ENCODE results near the gene SLFN5.
"Not testable (repeated sequence)": the region's sequence is repeated elsewhere in the genome, so short reads cannot be mapped to it uniquely, and the experiment has no call there.

Gene SLFN5

DNA sequence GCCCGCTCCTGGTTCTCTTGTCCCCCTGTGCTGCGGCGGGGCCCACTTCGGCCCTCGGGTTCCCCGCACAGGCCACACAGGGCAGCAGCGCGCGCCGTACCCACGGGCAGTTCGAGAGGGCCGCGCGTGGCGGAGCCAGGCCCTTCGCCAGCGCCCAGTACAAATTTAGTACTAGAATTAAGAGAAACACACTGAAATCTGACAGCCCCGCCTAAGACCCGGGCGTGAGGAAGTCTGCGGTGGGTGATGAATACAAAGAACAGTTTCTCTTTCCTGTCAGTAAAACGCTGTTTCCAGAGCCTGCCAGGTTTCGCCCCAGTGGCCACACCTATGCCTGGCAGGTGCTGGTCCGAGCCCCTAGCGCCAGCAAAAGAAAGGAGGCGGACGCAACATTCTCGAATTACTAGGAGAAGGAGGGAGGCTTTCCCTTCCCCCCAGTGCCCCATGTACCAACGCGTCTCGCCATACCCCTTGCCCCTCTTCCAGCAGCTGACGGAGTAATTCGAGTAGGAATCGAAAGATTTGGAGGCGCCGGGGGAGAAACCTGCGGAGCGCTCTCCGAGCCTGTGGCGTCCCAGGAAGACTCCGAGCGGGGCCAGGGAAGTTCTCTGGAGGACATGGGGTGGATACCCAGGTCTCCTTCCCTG is 591 bp upstream of the SLFN5 start:
- peak; percentile 67 to 80 for DNase-seq (ENCODE audit: low read depth in 2 of 2)

DNA sequence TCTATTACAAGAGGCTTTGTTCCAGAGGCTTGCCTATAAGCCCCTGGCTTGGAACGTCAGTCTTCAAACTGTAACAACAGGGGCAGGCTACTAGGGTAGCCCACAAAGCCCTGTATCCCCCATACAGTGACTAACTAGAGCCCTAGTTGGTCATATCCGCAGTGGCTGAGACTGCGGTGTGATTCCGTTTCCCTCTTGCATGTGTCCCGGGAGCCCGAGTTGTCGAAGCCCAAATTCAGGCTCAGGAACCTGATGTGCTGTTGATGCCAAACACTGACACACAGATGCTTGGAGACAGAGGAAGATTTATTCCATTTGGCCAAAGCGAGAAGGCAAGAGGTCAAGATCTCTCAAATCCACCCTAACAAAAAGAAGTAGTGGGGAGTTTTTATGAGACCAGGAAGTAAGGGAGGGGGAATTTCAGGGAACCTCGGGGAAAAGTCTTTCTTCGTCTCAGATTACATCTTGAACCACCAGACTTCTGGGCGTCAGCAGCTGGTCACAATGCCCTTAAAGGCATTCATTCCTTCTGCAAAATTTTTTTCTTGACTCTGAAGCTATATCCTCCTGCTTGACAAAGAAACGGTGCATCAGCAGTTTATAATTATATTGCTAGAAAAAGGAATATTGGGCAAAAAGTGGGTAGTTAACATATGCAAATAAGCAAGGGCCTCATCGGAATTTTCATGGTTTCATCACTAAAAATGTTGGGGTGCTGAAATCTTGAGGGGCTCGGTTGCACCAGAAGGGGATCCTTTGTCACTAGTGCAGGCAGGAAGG is 879 bp downstream of the SLFN5 start:
- DNase-seq (ENCODE audit: low read depth in 2 of 2) = peak; percentile 40 to 47

DNA sequence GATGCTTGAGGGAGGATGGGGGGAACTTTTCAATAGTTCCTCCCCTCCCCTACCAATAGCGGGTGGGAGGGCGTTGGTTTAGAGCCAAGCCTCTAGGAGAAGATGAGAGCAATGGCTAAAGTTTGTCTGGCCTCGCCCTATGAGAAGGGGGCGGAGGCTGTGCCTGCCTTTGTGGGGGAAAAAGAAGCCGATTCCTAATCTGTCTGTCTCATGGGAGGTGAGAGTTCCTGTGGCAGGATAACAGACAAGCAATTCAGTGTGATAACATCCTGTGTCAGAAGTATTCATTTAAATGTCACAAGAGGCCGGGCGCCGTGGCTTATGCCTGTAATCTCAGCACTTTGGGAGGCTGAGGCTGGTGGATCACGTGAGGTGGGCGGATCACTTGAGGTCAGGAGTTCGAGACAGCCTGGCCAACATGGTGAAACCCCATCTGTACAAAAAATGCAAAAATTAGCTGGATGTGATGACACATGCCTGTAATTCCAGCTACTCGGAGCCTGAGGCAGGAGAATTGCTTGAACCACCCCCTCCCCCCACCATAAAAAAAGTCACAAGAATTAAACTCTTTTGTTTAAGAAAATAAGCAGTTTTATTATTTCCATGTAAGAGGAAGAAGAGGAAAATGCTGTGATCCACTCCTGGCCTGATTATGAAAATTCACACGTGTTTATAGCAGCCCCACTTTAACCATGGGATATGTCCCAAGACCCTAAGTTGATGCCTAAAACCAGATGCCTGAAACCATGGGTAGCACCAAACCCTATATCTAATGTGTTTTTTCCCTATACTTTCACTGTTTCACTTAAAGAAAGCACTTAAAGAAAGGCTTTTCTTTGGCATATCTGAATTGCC is 1.7 kb downstream of the SLFN5 start:
- DNase-seq (ENCODE audit: low read depth in 2 of 2) = peak; percentile 80 to 89

DNA sequence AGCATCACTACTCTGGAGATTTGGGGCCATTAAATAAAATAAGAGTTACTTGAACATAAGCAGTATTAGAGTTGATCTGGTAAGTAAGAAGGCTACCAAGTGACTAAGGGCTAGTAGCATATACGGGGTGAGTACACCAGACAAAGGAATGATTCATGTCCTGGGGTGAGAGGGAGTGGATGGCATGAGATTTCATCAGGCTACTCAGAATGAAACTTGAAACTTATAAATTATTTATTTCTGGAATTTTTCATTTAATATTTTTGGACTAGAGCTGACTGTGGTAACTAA is 2.3 kb downstream of the SLFN5 start:
- no peak for DNase-seq (ENCODE audit: low read depth in 2 of 2)

DNA sequence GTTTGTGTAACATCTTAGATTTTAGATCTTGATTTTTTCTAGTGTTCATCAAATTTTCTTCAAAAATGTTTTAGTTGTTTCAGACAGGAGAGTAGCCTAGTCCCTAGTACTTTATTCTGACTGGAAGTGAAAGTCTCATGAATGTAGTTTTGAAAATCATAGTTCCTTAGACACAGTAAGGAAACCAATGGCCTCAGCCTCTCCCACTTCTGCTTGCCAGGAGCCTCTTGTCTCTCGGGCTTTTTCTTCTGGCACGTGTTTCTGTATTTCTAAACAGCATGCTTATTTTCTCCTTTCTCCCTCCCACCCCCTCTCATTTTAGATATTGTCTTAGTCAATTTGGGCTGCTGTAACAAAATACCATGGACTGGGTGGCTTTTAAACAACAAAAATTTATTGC is 9.8 kb downstream of the SLFN5 start:
- no peak for DNase-seq (ENCODE audit: low read depth in 2 of 2)

DNA sequence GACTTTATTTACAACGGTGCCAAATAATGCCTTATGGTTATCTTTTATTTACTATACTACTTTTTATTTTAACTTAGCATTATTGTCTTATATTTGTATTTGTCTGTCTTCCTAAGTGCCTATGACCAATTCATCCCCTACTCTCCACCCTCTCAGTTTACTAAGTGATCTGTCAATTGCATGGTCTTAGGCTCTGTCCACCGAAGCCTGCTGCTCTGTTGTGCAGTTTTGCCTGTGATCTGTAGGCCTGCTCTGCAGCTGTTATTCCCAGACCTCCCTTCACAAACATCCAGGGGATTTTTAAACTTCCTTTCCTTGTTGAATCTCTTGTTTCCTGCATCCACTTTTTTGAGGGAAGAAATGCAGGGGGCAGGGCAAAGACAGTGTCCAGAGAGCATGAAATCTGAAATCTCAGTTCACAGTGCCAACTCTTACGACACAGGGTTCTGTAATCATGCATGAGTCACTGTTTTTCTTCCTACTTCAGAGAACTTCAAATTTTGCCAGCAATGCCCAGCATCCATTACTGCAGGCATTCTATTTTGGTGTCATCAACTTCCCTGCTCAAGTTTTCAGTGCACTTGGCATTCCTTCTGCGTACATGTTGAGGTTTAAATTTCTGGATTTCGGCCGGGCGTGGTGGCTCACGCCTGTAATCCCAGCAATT is 11.4 kb downstream of the SLFN5 start:
- DNase-seq (ENCODE audit: low read depth in 2 of 2) = no peak

DNA sequence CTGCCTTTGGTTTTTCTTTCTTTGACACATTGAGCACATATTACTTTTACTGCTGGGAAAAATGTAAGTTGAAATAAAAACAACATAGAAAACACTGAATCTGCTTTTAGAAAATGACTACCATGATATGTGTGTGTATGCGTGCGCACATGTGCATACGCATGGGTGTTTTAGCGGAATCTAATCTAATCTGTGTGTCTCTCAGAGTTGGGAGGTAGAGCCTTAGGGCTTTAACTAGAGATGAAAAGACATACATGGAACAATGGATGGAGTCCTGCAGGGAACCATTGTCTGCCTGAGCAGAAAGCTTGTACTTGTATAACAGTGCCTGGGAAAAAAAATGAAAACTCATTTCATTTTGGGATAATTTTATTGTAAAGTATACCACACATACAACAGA is 12.4 kb downstream of the SLFN5 start:
- no peak for DNase-seq (ENCODE audit: low read depth in 2 of 2)

DNA sequence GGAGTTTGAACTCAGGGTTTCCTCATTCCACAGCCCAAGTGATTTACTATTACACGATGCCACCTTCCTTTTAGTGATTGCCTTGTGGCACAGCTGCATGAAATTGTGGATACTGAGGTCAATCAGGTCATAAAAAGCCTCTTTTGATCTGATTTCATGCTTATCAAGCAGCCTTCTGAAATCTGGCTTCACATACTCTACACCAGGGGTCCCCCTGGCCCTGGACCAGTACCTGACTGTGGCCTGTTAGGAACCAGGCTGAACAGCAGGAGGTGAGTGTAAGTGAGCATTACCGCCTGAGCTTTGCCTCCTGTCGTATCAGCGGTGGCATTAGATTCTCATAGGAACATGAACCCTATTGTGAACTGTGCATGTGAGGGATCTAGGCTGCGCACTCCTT is 13.8 kb downstream of the SLFN5 start:
- DNase-seq (ENCODE audit: low read depth in 2 of 2) = no peak

DNA sequence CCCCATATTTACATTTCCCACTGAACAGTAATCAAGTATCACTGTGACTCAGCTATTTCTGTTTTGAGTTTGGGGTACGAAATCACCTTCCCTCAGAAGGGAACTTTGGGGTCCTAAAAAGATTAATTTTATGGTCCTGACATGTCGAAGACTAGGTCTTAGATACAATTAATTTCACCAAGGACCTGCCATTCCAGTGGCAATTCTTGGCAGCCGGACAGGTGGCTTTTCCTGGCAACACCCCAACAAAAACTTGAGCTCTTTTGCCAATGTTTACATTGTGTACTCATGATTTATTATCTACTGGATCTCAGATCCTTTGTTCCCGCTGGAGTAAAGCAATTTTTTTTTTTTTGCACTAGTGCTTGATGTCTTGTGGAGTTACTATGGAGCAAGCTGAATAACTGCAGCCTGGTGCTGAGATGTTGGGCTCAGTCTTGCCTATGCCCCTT is 14.4 kb downstream of the SLFN5 start:
- DNase-seq (ENCODE audit: low read depth in 2 of 2) = no peak

DNA sequence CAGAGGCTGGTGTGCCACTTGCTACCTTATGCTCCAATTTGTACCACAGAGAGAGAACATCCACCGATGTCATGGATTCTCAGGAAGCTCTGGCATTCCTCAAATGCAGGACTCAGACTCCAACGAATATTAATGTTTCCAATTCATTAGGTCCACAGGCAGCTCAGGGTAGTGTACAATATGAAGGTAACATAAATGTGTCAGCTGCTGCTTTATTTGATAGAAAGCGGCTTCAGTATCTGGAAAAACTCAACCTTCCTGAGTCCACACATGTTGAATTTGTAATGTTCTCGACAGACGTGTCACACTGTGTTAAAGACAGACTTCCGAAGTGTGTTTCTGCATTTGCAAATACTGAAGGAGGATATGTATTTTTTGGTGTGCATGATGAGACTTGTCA is 16.1 kb downstream of the SLFN5 start:
- no peak for DNase-seq (ENCODE audit: low read depth in 2 of 2)

DNA sequence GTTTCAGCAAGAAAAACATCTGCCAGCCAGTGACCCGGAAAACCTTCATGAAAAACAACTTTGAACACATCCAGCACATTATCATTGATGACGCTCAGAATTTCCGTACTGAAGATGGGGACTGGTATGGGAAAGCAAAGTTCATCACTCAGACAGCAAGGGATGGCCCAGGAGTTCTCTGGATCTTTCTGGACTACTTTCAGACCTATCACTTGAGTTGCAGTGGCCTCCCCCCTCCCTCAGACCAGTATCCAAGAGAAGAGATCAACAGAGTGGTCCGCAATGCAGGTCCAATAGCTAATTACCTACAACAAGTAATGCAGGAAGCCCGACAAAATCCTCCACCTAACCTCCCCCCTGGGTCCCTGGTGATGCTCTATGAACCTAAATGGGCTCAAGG is 22.2 kb downstream of the SLFN5 start:
- DNase-seq (ENCODE audit: low read depth in 2 of 2) = no peak

DNA sequence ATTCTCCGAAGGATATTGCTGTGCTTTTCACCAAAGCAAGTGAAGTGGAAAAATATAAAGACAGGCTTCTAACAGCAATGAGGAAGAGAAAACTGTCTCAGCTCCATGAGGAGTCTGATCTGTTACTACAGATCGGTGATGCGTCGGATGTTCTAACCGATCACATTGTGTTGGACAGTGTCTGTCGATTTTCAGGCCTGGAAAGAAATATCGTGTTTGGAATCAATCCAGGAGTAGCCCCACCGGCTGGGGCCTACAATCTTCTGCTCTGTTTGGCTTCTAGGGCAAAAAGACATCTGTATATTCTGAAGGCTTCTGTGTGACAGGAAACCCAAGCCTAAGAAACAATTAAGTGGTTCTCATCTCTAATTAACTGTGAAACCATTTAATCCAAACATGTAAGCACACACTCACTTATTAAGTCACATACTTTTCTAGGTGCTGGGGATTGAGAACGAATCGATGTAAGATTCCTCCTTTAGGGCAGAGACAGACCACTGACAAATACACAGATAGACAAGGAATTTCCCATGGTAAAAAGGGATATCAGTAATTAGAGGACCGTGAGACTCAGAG is 22.8 kb downstream of the SLFN5 start:
- DNase-seq (ENCODE audit: low read depth in 2 of 2) = no peak

DNA sequence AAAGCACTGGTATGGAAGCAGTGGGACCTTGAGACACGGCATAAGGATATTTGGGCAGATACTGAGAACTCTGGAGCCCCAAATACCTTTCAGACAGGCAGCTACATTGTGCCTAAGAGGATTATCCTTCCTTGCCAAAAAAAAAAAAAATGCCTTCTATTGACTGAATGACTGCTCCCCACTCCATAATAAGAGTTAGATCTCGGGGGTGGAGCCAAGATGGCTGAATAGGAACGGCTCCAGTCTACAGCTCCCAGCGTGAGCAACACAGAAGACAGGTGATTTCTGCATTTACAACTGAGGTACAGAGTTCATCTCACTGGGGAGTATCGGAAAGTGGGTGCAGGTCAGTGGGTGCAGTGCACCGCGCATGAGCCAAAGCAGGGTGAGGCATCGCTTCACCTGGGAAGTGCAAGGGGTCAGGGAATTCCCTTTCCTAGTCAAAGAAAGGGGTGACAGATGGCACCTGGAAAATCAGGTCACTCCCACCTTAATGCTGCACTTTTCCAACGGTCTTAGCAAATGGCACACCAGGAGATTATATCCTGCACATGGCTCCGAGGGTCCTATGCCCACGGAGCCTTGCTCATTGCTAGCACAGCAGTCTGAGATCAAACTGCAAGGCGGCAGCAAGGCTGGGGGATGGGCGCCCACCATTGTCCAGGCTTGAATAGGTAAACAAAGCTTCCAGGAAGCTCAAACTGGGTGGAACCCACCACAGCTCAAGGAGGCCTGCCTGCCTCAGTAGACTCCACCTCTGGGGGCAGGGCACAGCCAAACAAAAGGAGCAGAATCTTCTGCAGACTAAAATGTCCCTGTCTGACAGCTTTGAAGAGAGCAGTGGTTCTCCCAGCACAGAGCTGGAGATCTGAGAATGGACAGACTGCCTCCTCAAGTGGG is 31.5 kb downstream of the SLFN5 start:
- not testable (repeated sequence) for DNase-seq (ENCODE audit: low read depth in 2 of 2)

DNA sequence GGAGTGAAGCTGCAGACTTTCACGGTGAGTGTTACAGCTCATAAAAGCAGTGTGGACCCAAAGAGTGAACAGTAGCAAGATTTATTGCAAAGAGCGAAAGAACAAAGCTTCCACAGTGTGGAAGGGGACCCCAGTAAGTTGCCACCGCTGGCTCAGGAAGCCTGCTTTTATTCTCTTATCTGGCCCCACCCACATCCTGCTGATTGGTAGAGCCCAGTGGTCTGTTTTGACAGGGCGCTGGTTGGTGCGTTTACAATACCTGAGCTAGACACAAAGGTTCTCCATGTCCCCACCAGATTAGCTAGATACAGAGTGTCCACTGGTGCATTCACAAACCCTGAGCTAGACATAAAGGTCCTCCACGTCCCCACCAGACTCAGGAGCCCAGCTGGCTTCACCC is 35.6 kb downstream of the SLFN5 start:
- DNase-seq (ENCODE audit: low read depth in 2 of 2) = not testable (repeated sequence)

DNA sequence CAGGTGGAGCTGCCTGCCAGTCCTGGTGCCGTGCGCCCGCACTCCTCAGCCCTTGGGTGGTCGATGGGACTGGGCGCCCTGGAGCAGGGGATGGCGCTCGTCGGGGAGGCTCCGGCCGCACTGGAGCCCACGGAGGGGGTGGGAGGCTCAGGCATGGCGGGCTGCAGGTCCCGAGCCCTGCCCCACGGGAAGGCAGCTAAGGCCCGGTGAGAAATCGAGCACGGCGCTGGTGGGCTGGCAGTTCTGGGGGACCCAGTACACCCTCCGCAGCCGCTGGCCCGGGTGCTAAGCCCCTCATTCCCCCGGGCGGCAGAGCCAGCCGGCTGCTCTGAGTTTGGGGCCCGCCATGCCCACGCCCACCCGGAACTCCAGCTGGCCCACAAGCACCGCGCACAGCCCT is 36.0 kb downstream of the SLFN5 start:
- DNase-seq (ENCODE audit: low read depth in 2 of 2) = not testable (repeated sequence)

DNA sequence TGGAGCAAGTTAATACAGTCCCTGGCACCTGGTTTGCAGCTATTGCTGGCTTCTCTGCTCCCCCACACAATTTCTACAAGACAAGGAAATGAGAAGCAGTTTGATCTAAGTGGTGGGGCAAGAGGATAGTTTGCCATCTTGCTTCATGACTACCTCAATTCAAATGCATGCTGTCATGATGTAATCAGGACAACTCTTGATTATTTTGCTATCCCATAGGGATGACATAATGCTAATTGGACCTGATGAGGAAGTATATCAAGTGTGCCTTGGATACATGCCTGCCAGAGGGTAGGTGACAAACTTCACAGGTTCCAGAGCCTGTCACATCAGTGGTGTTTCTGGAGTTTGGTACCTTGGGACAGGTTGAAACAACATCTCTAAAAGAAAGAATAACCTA is 40.9 kb downstream of the SLFN5 start:
- DNase-seq (ENCODE audit: low read depth in 2 of 2) = no peak

DNA sequence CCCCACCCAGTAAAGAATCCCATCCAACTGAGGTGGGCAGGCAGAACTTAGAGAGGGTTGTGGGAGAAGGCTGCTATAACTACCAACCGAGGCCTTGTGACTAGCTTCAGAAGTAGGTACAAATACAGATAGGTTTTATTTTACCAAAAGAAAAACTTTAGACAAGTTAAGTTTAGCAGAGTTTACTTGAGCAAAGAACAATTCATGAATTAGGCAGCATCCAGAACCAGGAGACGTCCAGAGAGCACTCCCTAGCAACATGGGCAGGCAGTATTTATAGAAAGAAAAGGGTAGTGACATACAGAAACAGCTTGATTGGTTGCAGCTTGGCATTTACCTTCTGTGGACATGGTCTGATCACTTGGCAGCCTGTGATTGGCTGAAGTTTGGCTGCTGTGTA is 42.1 kb downstream of the SLFN5 start:
- no peak for DNase-seq (ENCODE audit: low read depth in 2 of 2)

DNA sequence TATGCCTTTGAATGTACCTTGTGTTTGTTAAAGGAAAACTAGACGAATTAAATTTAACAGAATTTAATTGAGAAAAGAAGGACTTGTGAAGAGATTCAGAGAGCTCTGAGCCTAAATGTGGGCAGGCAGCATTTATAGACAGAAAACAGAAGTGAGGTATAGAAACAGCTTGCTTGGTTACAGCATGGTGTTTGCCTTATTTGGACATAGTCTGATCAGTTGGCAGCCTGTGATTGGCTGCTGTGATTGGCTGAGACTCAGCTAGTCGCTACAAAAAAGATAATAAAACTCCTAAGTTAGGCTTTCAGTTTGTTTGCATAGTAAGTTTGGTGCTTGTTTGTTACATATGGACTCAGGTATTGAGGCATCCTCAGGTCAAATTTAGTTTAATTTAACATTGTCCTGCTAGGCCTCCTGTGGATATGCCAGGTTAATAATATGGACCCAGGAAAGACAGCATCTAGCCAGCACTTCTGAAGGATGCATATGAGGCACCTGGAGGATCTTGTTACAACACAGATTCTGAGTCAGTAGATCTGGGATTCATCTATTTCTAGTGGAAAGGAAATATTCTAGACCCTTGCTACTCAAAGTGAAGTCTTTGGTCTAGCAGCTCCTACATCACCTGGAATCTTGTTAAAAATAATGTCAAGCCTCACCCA is 43.4 kb downstream of the SLFN5 start:
- no peak for DNase-seq (ENCODE audit: low read depth in 2 of 2)

DNA sequence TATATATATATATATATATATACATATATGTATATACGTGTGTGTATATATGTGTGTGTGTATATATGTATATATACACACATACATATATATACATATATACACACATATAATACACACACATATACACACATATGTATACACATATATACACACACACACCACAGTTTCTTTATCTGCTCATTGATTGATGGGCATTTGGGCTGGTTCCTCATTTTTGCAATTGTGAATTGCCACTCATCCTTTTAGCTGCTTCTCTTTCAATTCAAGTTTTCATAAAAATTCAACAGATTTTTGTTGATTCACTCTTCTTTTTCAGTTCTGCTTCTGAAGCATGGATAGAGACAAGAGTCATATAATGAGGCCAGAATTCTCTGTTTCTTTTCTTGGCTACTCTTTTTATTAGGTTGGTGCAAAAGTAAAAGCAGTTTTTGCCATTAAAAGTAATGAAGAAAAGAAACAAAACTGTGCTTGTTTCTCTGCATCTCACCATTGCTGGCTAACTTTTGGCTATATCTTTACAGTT is 44.5 kb downstream of the SLFN5 start:
- DNase-seq (ENCODE audit: low read depth in 2 of 2) = no peak

DNA sequence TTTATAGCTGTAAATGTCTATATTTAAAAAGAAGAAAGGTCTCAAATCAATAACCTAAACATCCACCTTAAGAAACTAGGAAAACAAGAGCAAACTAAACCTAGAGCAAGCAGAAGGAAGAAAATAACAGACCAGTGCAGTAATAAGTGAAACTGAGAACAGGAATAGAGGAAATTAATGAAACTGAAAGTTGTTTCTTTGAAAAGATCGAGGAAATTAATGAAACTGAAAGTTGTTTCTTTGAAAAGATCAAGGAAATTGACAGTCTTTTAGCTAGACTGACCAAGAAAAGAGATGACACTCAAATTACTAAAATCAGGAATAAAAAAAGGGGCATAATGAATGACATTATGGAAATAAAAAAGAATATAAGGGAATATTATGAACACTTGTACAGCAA is 46.4 kb downstream of the SLFN5 start:
- DNase-seq (ENCODE audit: low read depth in 2 of 2) = no peak
